ENCODE results near the gene ENTREP3.

GRCh38 chr1:155277070-155277901 lies 22.0 kb upstream of the ENTREP3 start, which contains the start of gene HCN3:
- TF ChIP-seq CTCF (IDR thresholded peaks at IDR 0.05) (peak in 5 of 7 experiments; percentile 8 to 88 (median 64)), POLR2AphosphoS5 (IDR thresholded peaks at IDR 0.05) (peak in 2 of 3 donors; percentile 17 to 84), POLR2A (IDR thresholded peaks at IDR 0.05) (no peak), EP300 (IDR thresholded peaks at IDR 0.05) (no peak)

All from stomach (tissue), 4 donors.